GM18519 (cell line): ENCODE measurements around the gene SLIT3.

Experiments
- ATAC-seq: cut with Tn5 transposase; IDR thresholded peaks from one replicate; pipeline ENCODE4 v1.9.1; 2021; ENCODE audit warnings: mild to moderate bottlenecking, moderate library complexity; ENCODE audit not compliant: unreplicated experiment, low FRiP score

SLIT3 gene

GRCh38 chr5:169091396-169091980 is 209.5 kb downstream of the SLIT3 start:
- no peak for ATAC-seq

- no peak for ATAC-seq
Observed at GRCh38 chr5:169089343-169089742, 211.6 kb downstream of the SLIT3 start.

DNA sequence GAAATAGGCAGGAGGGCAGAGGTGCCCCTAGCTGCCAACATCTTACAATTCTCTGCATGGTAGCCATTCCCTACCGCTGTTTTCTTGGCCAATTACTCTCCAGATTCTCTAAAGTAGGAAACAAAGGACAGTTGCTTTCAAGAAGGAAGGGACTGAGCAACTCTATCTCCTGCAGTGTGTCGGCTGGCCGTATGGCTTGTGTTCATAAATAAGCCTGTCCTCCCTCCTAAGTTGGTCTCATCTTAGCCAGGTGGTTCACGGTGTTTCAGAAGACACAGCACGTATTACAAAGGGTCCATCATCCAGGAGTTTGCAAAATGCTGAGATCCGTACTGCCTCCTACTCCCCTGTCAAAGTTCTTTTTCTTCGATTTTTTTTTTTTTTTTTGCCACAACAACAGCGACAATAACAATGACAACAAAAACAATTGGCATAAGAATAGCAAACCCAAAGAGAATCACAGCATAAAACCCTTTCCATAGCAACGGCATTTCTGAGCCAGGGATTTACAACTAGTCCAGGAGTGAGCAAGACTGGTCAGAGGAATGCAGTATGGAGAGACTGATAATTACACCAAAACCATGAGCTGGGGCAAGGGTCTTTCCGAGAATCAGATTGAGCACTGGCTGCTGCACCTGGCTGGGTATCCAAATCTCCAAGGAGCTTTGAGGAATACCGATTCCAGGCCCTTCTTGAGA is 212.8 kb downstream of the SLIT3 start:
- ATAC-seq = no peak

GRCh38 chr5:169085636-169086035 is 215.3 kb downstream of the SLIT3 start:
- no peak for ATAC-seq

- no peak for ATAC-seq
Observed at GRCh38 chr5:169085212-169085611, 215.7 kb downstream of the SLIT3 start.

DNA sequence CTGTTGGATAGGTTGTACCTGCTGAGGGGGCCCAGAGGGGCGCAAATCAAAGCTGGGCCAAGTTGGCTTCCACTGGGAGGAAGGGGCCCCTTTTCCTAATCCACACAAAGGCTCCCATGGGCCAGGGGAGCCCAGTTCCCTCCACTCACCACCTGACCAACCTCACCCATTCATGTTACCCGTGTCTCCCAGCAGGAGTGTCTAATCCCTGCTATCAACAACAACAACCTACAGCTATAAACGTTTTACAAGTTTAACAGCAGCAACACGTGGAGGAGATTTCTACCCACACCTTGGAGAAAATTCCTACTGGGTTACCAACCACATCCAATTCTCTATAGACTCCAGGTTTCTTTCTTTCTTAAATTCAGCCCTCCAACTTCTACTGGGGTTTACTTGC is 216.2 kb downstream of the SLIT3 start:
- ATAC-seq = no peak

- no peak for ATAC-seq
Observed at GRCh38 chr5:169083394-169084018, 217.4 kb downstream of the SLIT3 start.

- ATAC-seq = no peak
Observed at GRCh38 chr5:169081000-169081724, 219.8 kb downstream of the SLIT3 start.

GRCh38 chr5:169080448-169080911 is 220.5 kb downstream of the SLIT3 start:
- ATAC-seq = no peak

DNA sequence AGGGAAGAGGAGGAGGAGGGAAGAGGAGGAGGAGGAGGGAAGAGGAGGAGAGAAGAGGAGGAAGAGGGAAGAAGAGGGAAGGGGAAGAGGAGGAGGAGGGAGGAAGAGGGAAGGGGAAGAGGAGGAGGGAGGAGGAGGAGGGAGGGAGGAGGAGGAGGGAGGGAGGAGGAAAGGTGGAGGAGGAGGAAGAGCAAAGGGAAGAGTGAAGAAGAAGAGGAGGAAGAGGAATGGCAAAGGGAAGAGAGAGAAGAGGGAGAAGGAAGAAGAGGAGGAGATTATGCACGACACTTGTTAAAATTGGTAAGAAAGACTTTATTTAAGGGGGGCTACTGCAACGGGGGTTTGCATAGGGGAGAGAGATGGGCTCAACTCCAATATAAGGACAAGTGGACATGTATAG is 221.2 kb downstream of the SLIT3 start:
- no peak for ATAC-seq

DNA sequence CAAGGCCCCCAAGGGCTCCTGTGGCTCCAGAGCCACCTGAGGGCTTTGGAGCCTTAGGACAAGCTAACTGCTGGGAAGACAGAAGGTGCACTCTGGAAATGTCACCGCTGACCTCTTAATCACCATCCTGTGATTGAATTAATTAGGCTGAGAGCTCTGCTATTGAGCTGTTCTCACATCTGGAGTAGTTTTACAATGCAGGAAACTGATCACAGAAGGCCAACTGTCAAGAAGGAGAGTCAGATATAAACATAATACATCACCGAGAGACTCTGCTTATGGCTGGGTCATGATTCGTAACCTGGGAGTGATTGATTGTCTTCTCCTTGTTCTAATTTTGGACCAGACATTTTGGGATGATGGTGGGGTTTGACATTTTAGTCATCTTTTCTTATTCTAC is 226.1 kb downstream of the SLIT3 start:
- no peak for ATAC-seq

DNA sequence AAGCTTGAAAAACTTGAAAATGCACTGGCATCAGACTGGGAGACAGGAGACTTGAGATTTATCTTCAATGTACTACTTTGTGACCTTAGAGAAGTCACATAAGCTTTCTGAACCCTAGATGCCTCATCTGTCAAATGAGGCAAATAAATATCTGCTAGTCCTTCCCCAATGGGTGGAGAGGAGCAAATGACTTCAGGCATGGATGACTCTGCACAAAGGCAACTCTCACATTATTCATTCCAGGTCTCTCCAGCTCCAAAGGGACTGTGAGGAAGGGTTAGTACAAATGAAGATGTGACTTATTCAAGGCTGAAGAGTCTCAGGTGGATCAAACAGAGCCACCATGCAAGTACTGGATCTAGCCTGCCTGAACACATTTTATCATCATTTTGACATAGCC is 228.7 kb downstream of the SLIT3 start:
- no peak for ATAC-seq

GRCh38 chr5:169070413-169070812 is 230.5 kb downstream of the SLIT3 start:
- ATAC-seq = no peak

DNA sequence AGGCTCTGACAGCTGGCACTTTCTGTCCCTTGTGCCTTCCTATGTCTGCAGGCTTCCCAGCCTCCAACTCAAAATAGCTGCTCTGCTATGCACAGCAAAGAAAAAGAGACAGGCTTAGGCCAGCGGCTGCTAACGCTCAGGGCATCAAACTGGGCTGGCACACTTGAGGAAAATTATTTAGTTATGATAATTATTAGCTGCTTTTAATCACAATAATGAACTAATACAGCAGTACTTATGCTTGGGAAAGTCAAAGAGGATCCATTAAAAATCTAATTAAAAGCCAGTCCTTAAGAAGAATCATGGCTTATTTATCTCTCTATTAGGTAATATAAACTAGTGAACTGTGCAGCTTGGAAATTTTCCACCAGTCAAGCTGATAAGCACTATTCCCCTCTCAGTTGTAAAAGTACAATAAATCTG is 233.2 kb downstream of the SLIT3 start:
- ATAC-seq = no peak

- ATAC-seq = no peak
Observed at GRCh38 chr5:169065400-169065799, 235.5 kb downstream of the SLIT3 start.

DNA sequence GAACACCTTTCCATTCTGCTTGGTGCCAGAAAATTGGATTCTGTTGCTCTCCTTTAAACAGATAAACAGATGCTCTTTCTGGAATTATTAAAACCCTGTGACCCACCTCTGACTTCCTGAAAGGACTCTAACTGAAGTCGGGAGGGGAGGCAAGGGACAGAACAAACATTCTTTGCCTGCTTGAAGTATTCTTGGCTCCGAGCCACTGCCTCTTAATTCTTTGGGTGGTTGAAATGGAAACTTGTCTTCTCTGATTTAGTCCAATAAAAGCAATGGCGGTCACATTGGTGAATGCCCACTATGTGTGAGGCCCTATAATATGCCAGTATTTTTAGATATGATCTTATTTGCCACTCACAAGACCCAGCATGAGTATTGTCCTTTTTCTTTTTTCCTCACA is 236.8 kb downstream of the SLIT3 start:
- ATAC-seq = no peak

GRCh38 chr5:169063316-169063953 is 237.5 kb downstream of the SLIT3 start:
- no peak for ATAC-seq

- ATAC-seq = no peak
Observed at GRCh38 chr5:169062690-169063089, 238.2 kb downstream of the SLIT3 start.

GRCh38 chr5:169054506-169054905 is 246.4 kb downstream of the SLIT3 start:
- ATAC-seq = no peak

DNA sequence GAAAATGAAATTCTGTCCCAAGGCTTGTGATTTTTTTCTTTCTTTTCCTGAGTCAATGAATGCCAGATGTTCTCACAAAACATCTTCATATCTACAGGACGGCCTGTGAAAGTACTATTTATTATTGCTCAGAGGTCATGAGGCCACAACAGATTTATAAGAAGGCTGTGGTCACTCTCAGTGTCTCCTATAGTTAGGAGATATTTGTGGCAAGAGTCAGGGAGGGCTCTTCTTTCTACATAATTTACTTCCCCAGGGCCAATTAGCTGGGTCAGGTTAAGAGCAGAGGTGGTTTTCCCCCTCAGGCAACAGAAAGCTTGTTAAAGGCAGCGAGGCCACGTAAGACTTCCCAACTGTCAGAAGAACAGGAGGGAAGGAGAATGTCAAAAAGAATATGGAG is 248.7 kb downstream of the SLIT3 start:
- no peak for ATAC-seq

- ATAC-seq = no peak
Observed at GRCh38 chr5:169051351-169051750, 249.6 kb downstream of the SLIT3 start.
